HL-60/S4 (cell line): Measurements from ENCODE around the gene NFYC.

Experiments used
- in situ Hi-C: fragments of 300-500 bp; cut with MboI; formaldehyde crosslinking; loops from 2 replicates; pipeline ENCODE4 v1.14.3; 2022; ENCODE audit warnings: low sequenced_read_pairs

NFYC gene

DNA sequence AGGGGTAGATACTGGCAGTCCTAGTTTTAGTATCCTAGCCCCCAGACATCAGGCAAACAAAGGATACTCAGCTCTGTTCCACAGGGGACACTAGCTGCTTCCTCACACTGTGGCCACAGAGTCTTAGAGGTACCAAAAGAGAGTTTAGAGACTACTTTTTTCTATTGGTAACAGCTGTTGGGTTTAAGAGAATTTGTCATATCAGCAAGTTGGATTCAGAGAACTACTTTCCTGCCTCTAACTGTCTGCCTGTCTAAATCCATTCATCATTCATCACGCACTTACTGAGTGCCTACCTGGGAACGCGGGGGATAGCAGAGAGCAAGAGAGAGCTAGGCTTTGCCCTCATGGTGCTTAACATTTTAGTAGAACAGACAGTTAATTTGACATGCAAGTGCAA lies 65.0 kb downstream of the NFYC start:
- in situ Hi-C loops = no loop called here

DNA sequence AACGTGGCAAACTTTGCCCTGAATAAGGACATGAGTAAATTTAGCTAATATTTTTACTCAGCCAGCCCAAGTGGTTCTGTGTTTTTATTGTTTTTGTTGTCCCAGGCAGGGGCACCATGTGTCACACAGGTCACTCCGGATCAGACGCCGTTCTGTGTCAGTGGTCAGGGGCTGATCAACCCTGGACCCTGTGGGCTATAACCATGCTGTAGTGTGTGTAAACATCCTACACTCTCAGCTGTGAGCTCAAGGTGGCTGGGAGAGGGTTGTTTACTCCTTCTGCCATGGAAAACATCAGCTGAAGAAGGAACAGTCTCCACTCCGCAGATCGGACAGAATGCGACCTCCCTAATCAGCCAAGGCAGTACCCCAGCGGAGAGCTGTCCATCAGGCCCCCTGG lies 65.6 kb downstream of the NFYC start:
- in situ Hi-C loops = no loop called here

DNA sequence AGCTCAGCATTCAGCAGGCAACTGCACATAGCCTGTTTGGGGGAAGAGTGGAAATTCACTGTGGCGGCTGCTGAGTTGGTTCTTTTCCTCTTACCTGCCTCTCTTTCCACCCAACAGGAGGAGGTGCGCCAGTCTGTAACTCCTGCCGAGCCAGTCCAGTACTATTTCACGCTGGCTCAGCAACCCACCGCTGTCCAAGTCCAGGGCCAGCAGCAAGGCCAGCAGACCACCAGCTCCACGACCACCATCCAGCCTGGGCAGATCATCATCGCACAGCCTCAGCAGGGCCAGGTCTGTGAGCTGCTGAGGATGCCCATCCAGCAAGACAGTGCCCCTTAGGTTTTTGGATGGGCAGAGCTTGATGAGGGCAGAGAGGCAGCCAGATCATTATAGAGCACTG lies 66.5 kb downstream of the NFYC start:
- in situ Hi-C loops = no loop called here

DNA sequence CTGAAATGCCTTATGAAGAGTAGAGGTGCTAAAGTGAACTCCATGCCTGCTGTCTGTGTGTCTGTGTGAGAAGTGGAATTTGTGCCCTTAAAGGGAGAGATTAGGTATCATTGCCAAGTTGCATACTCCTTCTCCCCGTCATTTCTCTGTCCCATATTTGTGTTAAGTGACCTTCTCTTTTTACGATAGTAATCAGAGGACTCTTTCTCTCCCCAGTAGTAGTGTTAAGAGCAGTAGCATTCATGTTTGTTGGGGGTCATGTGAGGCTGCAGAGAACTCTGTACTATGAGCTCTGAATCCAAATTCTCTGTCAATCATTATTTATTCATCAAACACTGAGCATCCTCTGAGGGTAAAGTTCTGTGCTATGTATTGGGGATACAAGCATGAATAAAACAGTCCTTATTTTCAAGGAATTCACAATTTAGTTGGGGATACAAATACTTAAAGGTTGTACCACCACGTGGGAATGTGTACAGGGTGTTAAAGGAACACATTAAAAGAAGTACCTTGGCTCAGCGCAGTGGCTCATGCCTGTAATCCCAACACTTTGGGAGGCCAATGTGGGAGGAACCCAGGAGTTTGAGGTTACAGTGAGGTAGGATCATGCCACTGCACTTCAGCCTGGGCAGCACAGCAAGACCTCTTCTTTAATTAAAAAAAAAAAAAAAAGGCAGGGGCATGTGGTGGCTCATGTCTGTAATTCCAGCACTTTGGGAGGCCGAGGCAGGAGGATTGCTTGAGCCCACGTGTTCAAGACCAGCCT lies 67.3 kb downstream of the NFYC start:
- in situ Hi-C loops = no loop called here

DNA sequence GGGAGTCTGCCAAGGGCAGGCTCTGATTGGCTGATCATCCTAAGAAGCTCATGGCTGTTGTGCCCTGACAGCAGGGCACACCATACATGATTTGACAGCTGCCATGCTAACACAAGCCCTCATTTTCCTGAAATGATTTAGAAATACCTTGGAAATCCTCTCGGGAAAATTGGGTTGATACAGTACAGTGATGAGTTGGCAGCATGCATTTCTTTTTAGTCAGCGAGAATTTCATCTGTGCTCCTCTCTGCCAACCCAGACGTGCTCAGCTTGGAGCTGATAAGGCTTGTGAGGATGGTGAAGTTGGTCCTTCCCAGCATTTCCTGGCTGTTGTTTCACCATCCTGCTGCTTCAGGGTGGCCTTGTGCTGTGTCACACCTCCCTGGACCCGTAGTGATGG lies 69.5 kb downstream of the NFYC start:
- in situ Hi-C loops = no loop called here

DNA sequence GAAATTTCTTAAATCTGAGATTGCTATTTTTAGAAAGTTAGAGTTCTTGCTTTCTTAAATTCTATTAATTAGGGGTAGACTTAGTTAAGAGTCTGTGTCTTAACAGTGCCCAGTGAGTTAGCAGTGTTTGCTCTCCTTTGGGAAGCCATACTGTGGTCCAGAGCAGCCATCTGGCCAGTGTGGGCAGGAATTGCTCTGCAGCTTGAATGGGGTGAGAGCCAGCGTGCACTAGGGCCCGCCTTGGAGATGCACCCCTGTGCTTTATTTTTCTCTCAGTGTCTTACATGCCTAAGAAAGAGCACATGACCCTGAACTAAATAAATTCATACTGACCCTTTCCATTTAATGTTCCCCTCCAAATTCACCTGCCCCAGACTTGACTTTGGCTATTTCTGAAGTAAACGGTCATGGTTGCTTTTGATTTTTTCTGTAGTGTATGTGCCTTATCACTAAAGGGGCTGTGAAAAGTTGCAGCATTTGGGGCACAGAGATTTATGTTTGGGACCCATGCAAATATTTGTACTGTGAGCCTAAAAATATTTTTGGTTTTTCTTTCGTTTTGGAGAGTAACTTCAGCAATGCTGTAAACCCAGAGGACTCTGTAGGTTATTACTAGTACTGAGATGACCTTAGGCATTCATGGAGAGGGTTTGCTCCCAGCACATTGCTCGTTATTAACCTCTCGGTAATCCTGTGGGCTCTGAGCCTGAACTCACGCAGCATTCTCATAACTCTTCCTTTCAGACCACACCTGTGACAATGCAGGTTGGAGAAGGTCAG lies 70.8 kb downstream of the NFYC start:
- in situ Hi-C loops = no loop called here

DNA sequence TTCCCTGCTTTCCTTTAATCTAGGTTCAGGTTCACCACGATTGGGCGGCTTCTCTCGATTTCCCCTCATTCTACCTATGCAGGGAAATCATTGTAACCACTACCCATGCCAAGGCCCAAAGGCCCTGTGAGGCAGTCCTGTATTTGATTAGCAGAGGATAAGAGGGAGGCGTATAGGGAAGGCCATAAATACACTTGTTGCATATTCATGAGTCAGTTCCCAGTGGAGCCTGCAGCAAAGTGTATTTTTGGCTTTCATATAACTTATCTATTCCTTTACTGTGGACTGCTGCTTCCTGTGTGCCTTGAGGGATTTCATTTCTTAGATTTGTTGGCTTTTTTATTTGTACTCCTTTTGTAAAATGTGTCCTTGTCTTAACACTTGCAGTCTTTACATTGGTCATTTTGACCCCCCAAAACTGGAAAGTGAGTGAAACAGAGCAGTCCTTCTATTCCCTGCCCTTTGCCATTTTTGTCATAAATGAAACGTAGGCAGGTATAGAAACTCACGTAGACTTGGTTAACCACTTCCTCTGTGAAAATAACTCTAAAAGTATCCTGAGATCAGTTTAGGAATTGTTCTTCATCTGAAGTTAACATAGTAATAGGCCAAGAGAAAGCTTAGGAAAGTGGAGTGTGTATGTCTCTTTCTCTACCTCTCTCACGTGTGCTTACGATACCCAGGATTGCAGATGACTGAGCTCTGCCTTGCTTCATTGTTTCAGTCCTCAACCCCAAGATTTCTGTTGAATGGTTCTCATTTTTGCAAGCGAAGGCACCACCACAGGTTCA lies 72.4 kb downstream of the NFYC start:
- in situ Hi-C loops = no loop called here

DNA sequence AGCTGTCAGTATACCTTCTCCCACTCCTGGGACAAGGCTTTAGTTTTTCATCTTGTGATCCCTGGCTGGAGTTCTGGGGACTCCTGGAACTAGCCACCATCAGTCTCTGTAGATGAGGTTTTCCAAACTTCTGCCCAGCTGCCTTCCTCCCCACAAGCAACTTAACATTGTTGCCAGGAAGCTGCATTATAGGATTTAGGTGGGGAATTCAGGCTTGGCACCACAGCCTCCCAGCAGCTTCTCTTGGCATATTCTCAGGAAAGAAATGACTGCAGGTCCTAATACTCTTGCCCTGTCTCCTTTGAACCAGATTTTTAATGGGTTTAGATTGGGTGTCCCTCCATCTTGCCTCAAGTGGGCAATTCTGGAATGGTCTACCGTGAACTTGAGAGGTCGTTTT lies 73.5 kb downstream of the NFYC start:
- in situ Hi-C loops = no loop called here

DNA sequence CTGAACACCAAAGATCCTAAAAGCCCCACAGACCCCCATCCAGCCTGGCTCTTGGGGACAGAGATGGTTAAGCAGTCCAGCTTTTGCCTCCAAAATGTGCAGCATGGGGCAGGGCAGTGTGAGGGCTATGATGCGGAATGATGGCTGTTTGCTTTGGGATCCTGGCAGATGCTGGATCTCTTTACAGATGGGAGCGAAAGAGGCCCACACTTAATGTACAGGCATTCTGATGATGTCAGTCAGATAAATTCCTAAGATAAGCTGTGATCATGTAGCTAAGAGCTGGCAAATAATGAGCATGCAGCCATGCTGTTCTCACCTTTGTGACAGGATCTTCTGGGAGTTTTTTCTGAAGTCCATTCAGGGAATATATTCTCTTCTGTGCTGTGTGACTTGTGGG lies 74.5 kb downstream of the NFYC start:
- in situ Hi-C loops = no loop called here

DNA sequence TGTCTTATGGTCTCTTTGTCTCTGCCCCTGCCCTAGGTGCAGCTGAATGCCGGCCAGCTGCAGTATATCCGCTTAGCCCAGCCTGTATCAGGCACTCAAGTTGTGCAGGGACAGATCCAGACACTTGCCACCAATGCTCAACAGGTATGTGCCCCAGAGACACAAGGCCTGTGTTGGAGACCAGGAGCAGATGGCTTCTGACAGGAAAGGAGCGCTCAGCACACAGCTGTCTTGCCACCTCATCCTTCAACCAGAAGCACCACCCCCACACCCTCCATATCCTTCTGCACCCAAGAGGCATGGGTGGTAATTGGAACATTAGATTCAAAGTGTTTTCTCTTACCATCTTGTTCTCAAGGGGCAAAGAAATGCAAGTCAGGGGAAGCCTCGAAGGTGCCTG lies 75.1 kb downstream of the NFYC start:
- in situ Hi-C loops = no loop called here

DNA sequence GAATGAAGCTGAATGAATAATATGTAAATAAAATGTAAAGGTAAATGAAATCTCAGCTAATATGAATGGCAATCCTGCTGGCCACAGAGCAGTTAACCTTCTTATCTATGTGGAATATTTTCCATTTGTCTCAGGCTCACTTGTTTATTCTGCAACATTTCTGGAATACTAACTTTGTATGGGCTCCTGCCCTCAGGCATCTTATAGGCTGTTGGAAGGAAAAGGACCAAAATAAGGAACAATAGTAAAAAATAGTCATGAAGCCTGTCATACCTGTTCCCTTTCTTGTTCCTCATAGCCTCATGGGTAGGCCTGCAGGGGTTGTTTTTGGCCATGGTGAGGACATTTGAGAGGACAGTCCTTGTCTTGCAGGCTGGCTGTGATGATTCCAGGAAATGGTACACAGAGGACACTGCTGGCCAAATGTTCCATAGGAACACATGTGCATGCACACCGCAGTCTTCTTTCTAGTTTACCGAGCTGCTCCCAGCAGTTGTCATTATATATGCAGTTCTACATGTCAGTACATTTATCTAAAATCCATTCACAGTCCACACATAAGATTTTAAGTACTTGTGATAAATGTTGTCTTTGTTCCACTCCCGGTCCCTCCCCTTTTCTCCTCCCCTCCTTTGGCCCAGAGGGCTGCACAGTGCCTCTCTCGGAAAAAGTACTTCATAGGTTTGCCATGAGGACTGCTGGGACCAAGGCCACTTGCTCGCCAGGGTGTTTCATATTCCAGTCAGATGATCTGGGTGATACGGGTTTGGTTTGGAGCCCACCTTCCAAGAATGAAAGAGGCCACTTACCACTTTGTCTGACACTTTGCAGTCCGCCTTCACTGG lies 76.9 kb downstream of the NFYC start:
- in situ Hi-C loops = no loop called here

DNA sequence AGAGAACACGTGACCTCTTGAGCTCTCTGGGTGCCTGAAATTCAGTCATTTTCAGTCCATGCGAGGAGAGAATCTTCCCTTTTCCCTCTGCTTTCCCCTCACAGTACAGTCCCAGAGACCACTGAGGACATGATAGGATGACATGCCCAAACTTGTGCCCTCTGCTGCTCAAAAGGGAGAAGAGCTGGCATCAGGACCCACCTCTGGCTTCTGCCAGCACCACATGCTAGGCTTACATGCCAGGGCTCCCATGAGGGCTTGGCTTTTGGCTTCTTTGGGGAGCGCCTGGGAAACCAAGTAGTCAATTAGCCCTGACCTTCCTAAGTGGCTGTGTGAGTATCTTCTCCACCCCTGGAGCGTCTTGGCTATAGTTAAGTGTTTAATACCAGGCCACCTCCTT lies 78.3 kb downstream of the NFYC start:
- in situ Hi-C loops = no loop called here

DNA sequence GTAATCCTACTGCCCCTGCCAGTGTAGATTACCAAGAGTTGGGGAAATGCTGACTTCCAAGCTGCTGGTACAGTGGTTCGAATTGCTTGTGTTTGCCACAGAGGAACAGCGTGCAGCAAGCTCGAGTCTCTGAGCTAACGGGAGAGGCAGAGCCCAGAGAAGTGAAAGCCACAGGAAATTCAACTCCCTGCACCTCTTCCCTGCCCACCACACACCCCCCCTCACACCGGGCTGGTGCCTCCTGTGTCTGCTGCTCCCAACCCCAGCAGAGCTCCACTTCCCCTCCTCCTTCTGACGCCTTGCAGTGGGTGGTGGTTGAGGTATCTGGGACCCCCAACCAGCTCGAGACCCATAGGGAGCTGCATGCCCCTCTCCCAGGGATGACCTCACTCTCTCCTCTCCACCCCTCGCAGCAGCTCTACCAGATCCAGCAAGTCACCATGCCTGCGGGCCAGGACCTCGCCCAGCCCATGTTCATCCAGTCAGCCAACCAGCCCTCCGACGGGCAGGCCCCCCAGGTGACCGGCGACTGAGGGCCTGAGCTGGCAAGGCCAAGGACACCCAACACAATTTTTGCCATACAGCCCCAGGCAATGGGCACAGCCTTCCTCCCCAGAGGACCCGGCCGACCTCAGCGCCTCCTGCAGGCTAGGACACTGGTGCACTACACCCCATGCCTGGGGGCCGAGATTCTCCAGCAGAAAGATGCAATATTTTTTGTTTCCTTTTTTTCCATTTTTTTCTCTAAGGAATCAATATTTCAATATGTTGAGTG lies 79.0 kb downstream of the NFYC start:
- in situ Hi-C loops = no loop called here

DNA sequence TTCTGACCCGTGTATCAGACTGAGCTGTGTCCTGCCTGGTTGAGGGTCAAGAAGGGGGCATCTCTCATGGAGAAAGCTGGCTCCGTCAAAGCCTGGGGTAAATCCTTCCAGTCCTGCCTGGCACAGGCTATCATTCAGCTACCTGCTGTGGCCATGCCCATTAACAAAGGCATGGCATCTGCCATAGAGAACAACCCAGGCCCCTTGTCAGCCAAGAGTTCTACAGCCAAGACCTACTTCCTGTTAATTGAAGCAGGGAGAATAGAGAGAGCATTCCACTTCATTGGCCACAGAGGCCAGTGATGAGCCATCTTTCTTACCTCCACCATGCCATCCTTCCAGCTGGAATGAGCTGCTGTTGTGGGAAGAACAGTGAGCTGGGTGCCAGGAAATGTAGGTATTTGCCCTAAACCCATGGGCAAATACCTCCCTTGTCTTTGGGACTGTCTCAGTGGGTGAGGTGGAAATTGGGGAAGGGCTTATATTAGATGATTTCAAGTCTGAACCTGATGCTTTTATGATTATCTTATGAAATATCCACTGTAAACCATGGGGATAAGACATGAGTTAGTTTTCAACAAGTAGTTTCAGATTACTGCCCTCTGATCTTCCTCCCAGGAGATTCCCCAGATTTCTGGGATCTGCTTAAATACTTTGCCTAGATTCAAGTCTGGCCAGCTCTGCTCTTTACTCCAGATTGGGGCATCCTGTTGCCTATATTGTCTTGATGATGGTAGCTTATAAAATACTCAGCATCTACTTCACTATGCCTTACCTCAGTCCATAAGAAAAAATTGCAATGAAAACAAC lies 80.8 kb downstream of the NFYC start:
- in situ Hi-C loops = no loop called here

DNA sequence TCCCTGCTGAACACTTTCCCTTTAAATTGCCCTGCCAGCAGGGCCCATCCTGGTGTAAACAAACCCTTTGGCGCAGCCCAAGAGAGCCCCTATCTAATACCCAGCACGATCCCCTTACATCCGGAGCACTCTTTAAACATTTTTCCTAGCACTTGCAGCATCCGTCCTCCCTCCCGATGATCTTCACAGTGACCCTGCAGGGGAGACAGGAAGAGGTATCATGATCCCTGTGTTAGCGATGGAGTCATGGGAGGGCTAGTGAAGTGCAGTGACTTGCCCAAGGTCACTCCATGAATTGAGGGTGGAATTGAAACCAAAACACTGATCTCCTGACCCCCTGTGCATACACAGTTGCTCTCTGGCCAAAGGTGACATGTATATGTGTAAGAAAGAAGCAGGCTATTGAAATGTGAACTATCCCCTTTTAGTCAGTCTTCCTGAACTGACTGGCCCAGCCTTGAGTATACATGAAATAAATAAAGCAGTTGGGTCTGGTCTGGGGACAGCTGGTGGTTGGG lies 82.3 kb downstream of the NFYC start:
- in situ Hi-C loops = no loop called here

DNA sequence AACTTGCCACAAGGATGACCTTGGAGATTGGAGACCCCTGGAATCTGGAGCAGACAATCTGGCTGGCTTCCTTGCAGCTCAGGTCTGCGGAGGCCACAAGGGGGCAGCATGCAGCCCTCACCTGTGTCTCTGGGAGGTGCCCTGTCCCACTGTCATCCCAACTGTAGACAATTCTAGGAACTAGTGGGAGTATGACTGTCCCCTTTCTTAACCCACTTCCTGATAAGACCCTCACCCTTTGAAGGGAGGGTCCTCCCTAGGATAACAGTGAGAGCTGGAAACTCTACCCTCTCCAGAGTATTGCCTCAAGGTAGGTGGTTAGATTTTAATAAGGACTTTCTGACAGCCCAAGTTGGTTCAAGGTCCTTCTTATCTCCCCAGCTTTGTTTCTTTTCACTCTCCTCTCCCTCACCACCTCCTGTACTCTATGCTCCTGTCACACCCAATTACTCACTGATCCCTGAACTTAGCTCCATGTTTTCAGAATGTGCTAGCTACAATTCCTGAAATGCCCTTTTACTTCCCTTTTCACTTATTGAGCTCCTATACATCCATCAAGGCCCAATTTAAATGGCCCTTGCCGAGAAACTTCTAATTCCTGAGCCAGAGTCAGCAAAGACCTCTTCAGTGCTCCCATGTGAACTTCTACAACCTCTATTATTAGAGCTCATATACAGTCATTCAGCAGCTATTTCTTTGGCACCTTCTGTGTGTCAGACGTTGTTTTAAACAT lies 82.9 kb downstream of the NFYC start:
- in situ Hi-C loops = no loop called here

DNA sequence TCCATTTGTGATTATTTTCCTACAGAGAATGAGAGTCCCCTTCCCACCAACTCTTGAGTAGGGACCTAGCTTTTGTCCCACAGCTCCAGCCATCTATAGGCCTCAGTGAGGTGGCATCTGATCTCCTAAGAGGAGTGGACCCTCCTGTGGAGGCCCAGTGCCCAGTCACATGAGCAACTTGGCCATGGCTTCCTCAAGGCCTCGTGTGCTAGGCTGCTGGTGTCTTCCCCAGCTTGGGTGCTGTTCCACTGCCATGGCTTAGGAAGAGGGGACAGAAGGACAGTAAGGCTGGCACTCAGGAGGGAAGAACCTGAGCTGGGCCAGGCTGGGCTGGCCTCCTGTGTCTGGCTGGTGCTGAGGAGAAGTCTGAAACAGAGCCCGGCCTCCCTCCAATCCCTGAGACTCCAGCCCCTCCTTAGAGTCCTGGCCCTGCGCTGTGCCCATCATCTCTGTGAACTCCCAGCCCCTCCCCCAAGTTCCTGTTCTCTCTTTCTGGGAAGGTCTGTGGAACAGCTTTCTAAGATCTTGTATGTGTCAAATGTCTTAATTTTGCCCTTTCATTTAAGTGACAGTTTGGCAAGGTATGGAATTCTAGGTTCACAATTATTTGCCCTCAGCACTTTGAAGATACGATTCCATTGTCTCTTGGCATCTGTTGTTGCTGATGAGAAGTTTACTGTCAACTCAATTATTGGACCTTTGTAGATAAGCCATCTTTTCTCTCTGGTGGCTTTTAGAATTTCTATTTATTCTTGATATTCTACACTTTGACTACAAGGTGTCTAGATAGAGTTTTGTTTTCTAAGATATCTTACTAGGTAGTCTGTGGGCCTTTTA lies 85.0 kb downstream of the NFYC start:
- in situ Hi-C loops = no loop called here
